Neural cell (in vitro differentiated cells): ENCODE results near the gene NEURL2.

Source experiments
- EP300 ChIP-seq: fragments of 450-650 bp; conservative IDR thresholded peaks from 2 replicates; pipeline ENCODE4 v1.6.1; 2014; ENCODE audit warnings: antibody characterized with exemption, mild to moderate bottlenecking, moderate library complexity; ENCODE audit not compliant: poor library complexity, severe bottlenecking
- EZH2 ChIP-seq: fragments of 200-600, 300-800 bp; shearing (Covaris generic), sonication (generic); IDR thresholded peaks from 2 replicates; pipeline ENCODE4 v1.6.1; 2014; ENCODE audit warnings: antibody characterized with exemption, low read length, borderline replicate concordance, mild to moderate bottlenecking; ENCODE audit not compliant: insufficient read depth, poor library complexity, severe bottlenecking
- MXI1 ChIP-seq: fragments of 450-650 bp; conservative IDR thresholded peaks from 2 replicates; pipeline ENCODE4 v1.6.1; 2014; ENCODE audit warnings: antibody characterized with exemption, mild to moderate bottlenecking; ENCODE audit not compliant: poor library complexity, severe bottlenecking
- REST ChIP-seq: IDR thresholded peaks from 2 replicates; pipeline ENCODE4 v1.6.1; 2012; ENCODE audit warnings: borderline replicate concordance
- TAF1 ChIP-seq: IDR thresholded peaks from 2 replicates; pipeline ENCODE4 v1.6.1; 2012; ENCODE audit warnings: low read depth
- TF ChIP-seq, protein P1 (sequence below): fragments of 450-650 bp; IDR thresholded peaks from 2 replicates; pipeline ENCODE4 v1.5.1; 2014; ENCODE audit warnings: antibody characterized with exemption, mild to moderate bottlenecking, moderate library complexity; ENCODE audit not compliant: poor library complexity, severe bottlenecking

- TF ChIP-seq MXI1 (no peak), TAF1 (no peak), REST (no peak), EZH2 (no peak), EP300 (no peak)
- TF ChIP-seq, protein P1, sequence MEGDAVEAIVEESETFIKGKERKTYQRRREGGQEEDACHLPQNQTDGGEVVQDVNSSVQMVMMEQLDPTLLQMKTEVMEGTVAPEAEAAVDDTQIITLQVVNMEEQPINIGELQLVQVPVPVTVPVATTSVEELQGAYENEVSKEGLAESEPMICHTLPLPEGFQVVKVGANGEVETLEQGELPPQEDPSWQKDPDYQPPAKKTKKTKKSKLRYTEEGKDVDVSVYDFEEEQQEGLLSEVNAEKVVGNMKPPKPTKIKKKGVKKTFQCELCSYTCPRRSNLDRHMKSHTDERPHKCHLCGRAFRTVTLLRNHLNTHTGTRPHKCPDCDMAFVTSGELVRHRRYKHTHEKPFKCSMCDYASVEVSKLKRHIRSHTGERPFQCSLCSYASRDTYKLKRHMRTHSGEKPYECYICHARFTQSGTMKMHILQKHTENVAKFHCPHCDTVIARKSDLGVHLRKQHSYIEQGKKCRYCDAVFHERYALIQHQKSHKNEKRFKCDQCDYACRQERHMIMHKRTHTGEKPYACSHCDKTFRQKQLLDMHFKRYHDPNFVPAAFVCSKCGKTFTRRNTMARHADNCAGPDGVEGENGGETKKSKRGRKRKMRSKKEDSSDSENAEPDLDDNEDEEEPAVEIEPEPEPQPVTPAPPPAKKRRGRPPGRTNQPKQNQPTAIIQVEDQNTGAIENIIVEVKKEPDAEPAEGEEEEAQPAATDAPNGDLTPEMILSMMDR = no peak
Observed at GRCh38 chr20:45842169-45842812, 48.7 kb downstream of the NEURL2 start.
